K562 (cell line): ENCODE measurements around the gene FBLN2. TPM values are rescaled to one million over a fixed set of nuclear protein-coding genes. Genes with fewer than 3 reads are reported as not detected.

Source experiments
- ATF3 ChIP-seq, 2 experiments: fragments of 450-650 bp in 1 of 2; sonication (generic) in 1 of 2; formaldehyde crosslinking in 1 of 2; IDR thresholded peaks in 1 of 2; conservative IDR thresholded peaks in 1 of 2; 2 replicates each; pipeline versions ENCODE4 v1.6.1 to v1.8.1; 2016 to 2023; ENCODE audit warnings: mild to moderate bottlenecking in 2 of 2, moderate library complexity in 2 of 2, inconsistent platforms in 1 of 2, missing genetic modification reagents in 1 of 2
- FOXK2 ChIP-seq, 2 experiments: fragments of 450-650 bp; IDR thresholded peaks in 1 of 2; conservative IDR thresholded peaks in 1 of 2; 2 replicates each; pipeline ENCODE4 v1.6.1; 2016; ENCODE audit warnings: low read depth in 2 of 2, mild to moderate bottlenecking in 1 of 2
- GMEB1 ChIP-seq: fragments of 250-450 bp; sonication (Bioruptor Pico); IDR thresholded peaks from 2 replicates; pipeline ENCODE4 v1.4.0; 2020; ENCODE audit warnings: mild to moderate bottlenecking
- GTF2E2 ChIP-seq: fragments of 200-800 bp; sonication (Bioruptor generic); IDR thresholded peaks from 2 replicates; pipeline ENCODE4 v1.6.1; 2016; ENCODE audit warnings: missing genetic modification characterization, missing compliant biosample characterization
- GTF2F1 ChIP-seq: IDR thresholded peaks from 2 replicates; pipeline ENCODE4 v1.6.1; 2011; ENCODE audit warnings: low read depth, low read length, improper control_type of control experiment
- HOMEZ ChIP-seq: fragments of 250-450 bp; sonication (Bioruptor Pico); IDR thresholded peaks from 2 replicates; pipeline ENCODE4 v1.4.0; 2020; ENCODE audit warnings: mild to moderate bottlenecking, moderate library complexity
- NBN ChIP-seq: fragments of 450-650 bp; IDR thresholded peaks from 2 replicates; pipeline ENCODE4 v1.6.1; 2016; ENCODE audit warnings: low read depth, mild to moderate bottlenecking
- NCOA2 ChIP-seq, 2 experiments: fragments of 450-650 bp; IDR thresholded peaks; 2 replicates each; pipeline ENCODE4 v1.6.1; 2018; ENCODE audit warnings: mild to moderate bottlenecking in 2 of 2, moderate library complexity in 1 of 2; ENCODE audit not compliant: partially characterized antibody in 2 of 2
- RBM39 ChIP-seq: fragments of 200-400 bp; formaldehyde crosslinking; optimal IDR thresholded peaks from 2 replicates; pipeline ENCODE3; 2018; ENCODE audit warnings: low read depth, low read length
- SOX6 ChIP-seq: fragments of 450-650 bp; IDR thresholded peaks from 2 replicates; pipeline ENCODE4 v1.6.1; 2014; ENCODE audit warnings: mild to moderate bottlenecking
- TCF7 ChIP-seq: sonication (generic); IDR thresholded peaks from 2 replicates; pipeline ENCODE4 v1.6.1; 2016; ENCODE audit warnings: antibody characterized with exemption, borderline replicate concordance
- ZNF282 ChIP-seq: sonication (generic); formaldehyde crosslinking; IDR thresholded peaks from 2 replicates; pipeline ENCODE4 v1.8.1; 2023; ENCODE audit warnings: missing genetic modification reagents
- ZNF318 ChIP-seq, 2 experiments: fragments of 450-650 bp; IDR thresholded peaks; 2 replicates each; pipeline ENCODE4 v1.6.1; 2016; ENCODE audit warnings: mild to moderate bottlenecking in 2 of 2, borderline replicate concordance in 1 of 2, low read depth in 1 of 2, moderate library complexity in 1 of 2
- polyA plus RNA-seq, 8 experiments: library from polyadenylated mRNA; depleted of rRNA in 4 of 8; stranded (reverse) in 5 of 8; unstranded in 3 of 8; fragments of >200 nt; fragmentation: Nextera tagmentation in 2 of 8; fragmentation: Illumina TruSeq in 1 of 8; extraction: Ambion mirVana in 2 of 8; extraction: Trizol in 1 of 8; gene quantifications; 2 replicates each; pipeline versions ENCODE4 v1.2.1 to v1.2.3, GENCODE V29; 2011 to 2014; ENCODE audit warnings: inconsistent platforms in 1 of 8, missing spikeins in 1 of 8
- total RNA-seq, 7 experiments: library from RNA; depleted of rRNA in 6 of 7; stranded (reverse); fragments of >200 nt in 6 of 7; fragmentation: Illumina TruSeq in 2 of 7; extraction: Trizol in 2 of 7; gene quantifications; 2 replicates each; pipeline versions ENCODE4 v1.2.1 to v1.2.3, GENCODE V29; 2011 to 2021; ENCODE audit warnings: low replicate concordance in 1 of 7

Gene FBLN2
- total and polyA plus RNA-seq, 9 of the 15 experiments (the other 6 are each of a cell fraction or from before 2014, with no cell fraction given) = 0.03 to 0.10 (median 0.04) TPM; not detected in 6

- TF ChIP-seq RBM39 = no peak
- no peak for TF ChIP-seq NBN
- no peak for TF ChIP-seq NCOA2 (IDR thresholded peaks at IDR 0.05; ENCODE audit: partially characterized antibody in 2 of 2)
- TF ChIP-seq ZNF282 = no peak
- TF ChIP-seq ATF3 (IDR thresholded peaks at IDR 0.05) = no peak
- TF ChIP-seq ATF3 (CRISPR knock-in tag; conservative IDR thresholded peaks at IDR 0.05) = no peak
- no peak for TF ChIP-seq GTF2F1
- TF ChIP-seq GMEB1 = no peak
- TF ChIP-seq ZNF318 (IDR thresholded peaks at IDR 0.05; ENCODE audit: borderline replicate concordance in 1 of 2, low read depth in 1 of 2) = no peak
- TF ChIP-seq GTF2E2 (tag) = no peak
- TF ChIP-seq HOMEZ (CRISPR knock-in tag) = no peak
- 0 out of 2 replicates have a peak, but pooled peaks have one; percentile 36 for TF ChIP-seq TCF7
- peak in 1 of 2 experiments; percentile 99; a peak in 2 of 4 replicates for TF ChIP-seq FOXK2 (conservative IDR thresholded peaks at IDR 0.05 in 1 of 2, IDR thresholded peaks at IDR 0.05 in 1 of 2; ENCODE audit: low read depth in 2 of 2)
- TF ChIP-seq SOX6 = no peak
Observed at GRCh38 chr3:13648060-13649001, 99.4 kb downstream of the FBLN2 start (continued).
